ENCODE measurements around the gene ARHGAP42. TPM values are rescaled to one million over a fixed set of nuclear protein-coding genes. Genes with fewer than 3 reads are reported as not detected.
"Not testable (repeated sequence)": the region's sequence is repeated elsewhere in the genome, so short reads cannot be mapped to it uniquely, and the experiment has no call there.

ARHGAP42 gene
- total RNA-seq, 1 experiment from 2014 or later, result 39.1 TPM

DNA sequence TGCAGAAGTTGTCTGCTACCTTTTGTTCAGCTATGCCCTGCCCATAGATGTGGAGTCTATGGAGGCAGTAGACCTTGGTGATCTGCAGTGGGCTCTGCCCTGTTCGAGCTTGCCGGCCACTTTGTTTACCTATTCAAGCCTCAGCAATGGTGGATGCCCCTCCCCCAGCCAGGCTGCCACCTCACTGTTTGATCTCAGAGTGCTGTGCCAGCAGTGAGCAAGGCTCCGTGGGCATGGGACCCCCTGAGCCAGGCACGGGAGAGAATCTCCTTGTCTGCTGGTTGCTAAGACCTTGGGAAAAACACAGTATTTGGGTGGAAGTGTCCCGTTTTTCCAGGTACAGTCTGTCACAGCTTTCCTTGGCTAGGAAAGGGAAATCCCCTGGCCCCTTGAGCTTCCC is 214.4 kb downstream of the ARHGAP42 start:
- H2BK15ac ChIP-seq (ENCODE audit: low read depth, low read length); H3K56ac ChIP-seq (ENCODE audit: insufficient read length, low read depth, low read length); H2BK12ac ChIP-seq (ENCODE audit: insufficient read length, low read depth, low read length); DNase-seq; H3K79me2 ChIP-seq (ENCODE audit: insufficient read depth, low read length); H4K91ac ChIP-seq (ENCODE audit: insufficient read length, low read depth, low read length); H4K8ac ChIP-seq (replicated peaks; ENCODE audit: insufficient read length, low read depth, low read length); H3K9me3 ChIP-seq (ENCODE audit: control insufficient read depth, low read depth, low read length); H4K20me1 ChIP-seq (ENCODE audit: control insufficient read depth, insufficient read depth, insufficient read length); H3T11ph ChIP-seq (ENCODE audit: low read length); H2BK120ac ChIP-seq (ENCODE audit: low read depth, low read length, poor library complexity, severe bottlenecking); H3K79me1 ChIP-seq (ENCODE audit: insufficient read depth, low read depth, low read length, poor library complexity, severe bottlenecking); H3K9me3 Mint-ChIP-seq; H3K14ac ChIP-seq (ENCODE audit: insufficient read depth, low read length); H3K36me3 Mint-ChIP-seq (ENCODE audit: insufficient read depth in 1 of 3, low read depth in 3 of 3); H3K23ac ChIP-seq (ENCODE audit: insufficient read length, low read depth, low read length); H3K27me3 ChIP-seq (ENCODE audit: insufficient read depth, low read length); H3K4me3 Mint-ChIP-seq; H2BK20ac ChIP-seq (ENCODE audit: low read depth, low read length, poor library complexity, severe bottlenecking); H3K23me2 ChIP-seq (ENCODE audit: insufficient read length, low read depth, low read length, poor library complexity, severe bottlenecking); H2BK5ac ChIP-seq (ENCODE audit: insufficient read length, low read length); H4K5ac ChIP-seq (ENCODE audit: insufficient read length, low read depth, low read length); H3K18ac ChIP-seq (ENCODE audit: insufficient read length, low read depth, low read length); H3K9ac ChIP-seq (ENCODE audit: extremely low read depth, insufficient read length, low read length); H3K27me3 Mint-ChIP-seq (ENCODE audit: low read depth); H3K27ac ChIP-seq (ENCODE audit: insufficient read length, low read depth, low read length); H3K27ac Mint-ChIP-seq; H3K4me2 ChIP-seq (ENCODE audit: insufficient read depth, insufficient read length, low read length); H3K4ac ChIP-seq (ENCODE audit: low read depth, low read length); H2AFZ ChIP-seq (ENCODE audit: low read length); H3K4me1 ChIP-seq (ENCODE audit: insufficient read depth, low read length); H2AK5ac ChIP-seq (ENCODE audit: insufficient read length, low read length): not testable (repeated sequence)
- no CpG with 5 or more reads among the region's 5 CpGs for WGBS (ENCODE audit: extremely low coverage, insufficient read length, low lambda C conversion rate)
- H3K4me1 Mint-ChIP-seq, result peaks cover 9 to 13% of the 10 kb centered on the region in 2 experiments

All from H9 (cell line).